Heart right ventricle (tissue), 16 donors: ENCODE measurements around the gene CHRNB1. TPM values are rescaled to one million over a fixed set of nuclear protein-coding genes. Genes with fewer than 3 reads are reported as not detected.

Experiments
- ATAC-seq, 8 donors: fragments of 200-7000 bp; cut with Tn5 transposase; one replicate each; pipeline ENCODE4 v1.9.1; 2020; ENCODE audit warnings: mild to moderate bottlenecking in 8 of 8, moderate library complexity in 8 of 8, moderate number of reproducible peaks in 1 of 8
- DNase-seq, 2 donors: peaks; one replicate each; pipeline ENCODE4 v3.0.0-alpha.2; 2020
- H3K27ac ChIP-seq, 10 donors: fragments of 200-600 bp; sonication (generic) in 2 of 10; one replicate each; pipeline versions ENCODE4 v1.5.0 to v1.8.0; 2020 to 2022; ENCODE audit warnings: mild to moderate bottlenecking in 3 of 10
- H3K27me3 ChIP-seq, 7 donors: fragments of 200-600 bp; one replicate each; pipeline ENCODE4 v1.8.0; 2021 to 2022; ENCODE audit warnings: mild to moderate bottlenecking in 2 of 7
- H3K36me3 ChIP-seq, 9 donors: fragments of 200-600 bp; sonication (generic) in 1 of 9; one replicate each; pipeline versions ENCODE4 v1.5.0 to v1.8.0; 2020 to 2022; ENCODE audit warnings: mild to moderate bottlenecking in 2 of 9
- H3K4me1 ChIP-seq, 9 donors: fragments of 200-600 bp; sonication (generic) in 1 of 9; one replicate each; pipeline versions ENCODE4 v1.5.0 to v1.8.0; 2020 to 2022; ENCODE audit warnings: mild to moderate bottlenecking in 4 of 9
- H3K4me3 ChIP-seq, 10 donors: fragments of 200-600 bp; sonication (generic) in 2 of 10; one replicate each; pipeline versions ENCODE4 v1.5.0 to v1.8.0; 2020 to 2022; ENCODE audit warnings: mild to moderate bottlenecking in 7 of 10, moderate library complexity in 2 of 10
- H3K9me3 ChIP-seq, 11 donors: fragments of 200-600 bp in 10 of 11; sonication (generic) in 2 of 11; one replicate each; pipeline versions ENCODE4 v1.5.0 to v1.8.0; 2013 to 2022; ENCODE audit warnings: mild to moderate bottlenecking in 2 of 11, control low read depth in 1 of 11, moderate library complexity in 1 of 11
- CTCF ChIP-seq, 9 donors: fragments of 200-600 bp; sonication (generic) in 2 of 9; IDR thresholded peaks; one replicate each; pipeline versions ENCODE4 v1.5.0 to v1.8.0; 2021 to 2022; ENCODE audit warnings: antibody characterized with exemption in 9 of 9, mild to moderate bottlenecking in 5 of 9, moderate library complexity in 1 of 9
- WGBS, 2 donors: extraction: QIAGEN DNeasy Blood & Tissue Kit; methylation state at CpG; one replicate each; pipeline ENCODE4 v1.1.7; 2013; ENCODE audit warnings: inconsistent platforms in 1 of 2; 5-methylcytosine and 5-hydroxymethylcytosine counted together
- intact Hi-C, 10 donors: fragments of 100-400 bp; cut with DNase I; formaldehyde crosslinking; loops; one replicate each; pipeline versions ENCODE4 v1.11.1 to v1.14.2; 2022
- polyA plus RNA-seq, 2 donors: library from polyadenylated mRNA; stranded (reverse); fragments of 200-250 nt; gene quantifications; one replicate each; pipeline ENCODE4 v1.2.3, GENCODE V29; 2013
- total RNA-seq, 10 donors: library from RNA; stranded (reverse); fragmentation: NEBNext Ultra II Directional in 3 of 10; extraction: Animal tissue kit (Norgen Biotek cat#: 25700) in 3 of 10; gene quantifications; one replicate each; pipeline versions ENCODE4 v1.2.1 to v1.2.4, GENCODE V29; 2021 to 2023
- donor health status: Arrhythmogenic right ventricular cardiomyopathy.
- donor health status: ischemic (EF 13 %, LVEDD 7.1; RV severe dilation, severe dysfunction).
- donor health status: healthy with polysubstance abuse.
- donor health status: DM: no; HTN: yes; CAD: no.
- donor health status: DM: no; HTN: no; CAD: no.
- donor health status: ischemic (EF 25% LVEDD 6.9; RV normal size, moderate dysfunction).
- donor health status: ischemic (EF 25% LVEDD 5.7; RV mildly dilated, moderate dysfunction).
- donor health status: healthy.
- donor health status: DM: yes; HTN: yes; CAD: no.
- donor health status: Ischemic cardiomyopathy.
- donor health status: ischemic (EF 35%, LVEDD 5.7; RV mildly dilated, moderate dysfunction).
- donor health status: nonischemic (EF 11% LVEDD 7.7; RV severe dilation, severe dysfunction).
- donor health status: DM: yes; HTN: yes; CAD: no.
- donor health status: PGD.
- donor health status: ischemic (EF 29% LVEDD 5.4; RV normal size, mild dysfunction).
- donor health status: nonischemic (EF 23%, LVEDD 6.1; RV moderate dilation, normal function).

The CHRNB1 gene
- total and polyA plus RNA-seq, 12 donors: 5.4 to 25.4 (median 10.4) TPM

- Histone ChIP-seq H3K27ac (no peak overlapping the region), H3K4me1 (peaks cover 0 to 2% (median 0%) of the 10 kb centered on the region in 9 donors), H3K4me3 (no peak overlapping the region), H3K27me3 (no peaks in the 10 kb centered on the region), H3K36me3 (peaks cover 18 to 100% (median 90%) of the 10 kb centered on the region in 9 donors), H3K9me3 (no peaks in the 10 kb centered on the region)
- no peak for TF ChIP-seq CTCF (IDR thresholded peaks at IDR 0.05)
- no peak for ATAC-seq
- 94 to 99% methylated on average over 8 of the region's 8 CpGs for WGBS, 2 donors
- intact Hi-C loops: no loop called here
- DNase-seq: no peak
Observed at GRCh38 chr17:7503521-7503920, 58.7 kb downstream of the CHRNB1 start.

Other genes starting within 250 kb of the CHRNB1 start
Only the 30 nearest of the 40 such genes appear.
- gene CLDN7, start 182.6 kb upstream of the CHRNB1 start, total RNA-seq: 1 to 10 TPM in 3 of 10 donors, under 1 TPM in 7; 0.39 to 2.5 (median 0.80) TPM
- 1 to 10 TPM; 1.3 to 1.6 TPM for gene CLDN7, start 182.6 kb upstream of the CHRNB1 start, polyA plus RNA-seq
- 100 to 1,000 TPM in 9 of 10 donors, 10 to 100 TPM in 1; 98.1 to 186 (median 177) TPM for gene SLC2A4, start 163.3 kb upstream of the CHRNB1 start, total RNA-seq
- gene SLC2A4, start 163.3 kb upstream of the CHRNB1 start, polyA plus RNA-seq: 100 to 1,000 TPM in 1 of 2 donors, 10 to 100 TPM in 1; 41.8 to 140 TPM
- 1 to 10 TPM in 7 of 10 donors, under 1 TPM in 3; 0.42 to 1.9 (median 1.2) TPM for gene YBX2, start 150.4 kb upstream of the CHRNB1 start, total RNA-seq
- 1 to 10 TPM in 1 of 2 donors, under 1 TPM in 1; 0.49 to 2.6 TPM for gene YBX2, start 150.4 kb upstream of the CHRNB1 start, polyA plus RNA-seq
- gene EIF5A, start 137.4 kb upstream of the CHRNB1 start, total RNA-seq: 100 to 1,000 TPM; 197 to 444 (median 248) TPM
- 100 to 1,000 TPM; 457 to 716 TPM for gene EIF5A, start 137.4 kb upstream of the CHRNB1 start, polyA plus RNA-seq
- 10 to 100 TPM; 49.1 to 81.1 (median 57.4) TPM for gene GPS2, start 129.7 kb upstream of the CHRNB1 start, total RNA-seq
- 100 to 1,000 TPM; 103 to 105 TPM for gene GPS2, start 129.7 kb upstream of the CHRNB1 start, polyA plus RNA-seq
- gene NEURL4, start 115.7 kb upstream of the CHRNB1 start, total RNA-seq: 10 to 100 TPM; 21.7 to 45.9 (median 28.7) TPM
- 10 to 100 TPM; 22.4 to 55.5 TPM for gene NEURL4, start 115.7 kb upstream of the CHRNB1 start, polyA plus RNA-seq
- 10 to 100 TPM in 7 of 10 donors, 1 to 10 TPM in 3; 7.4 to 23.4 (median 16.7) TPM for gene ACAP1, start 108.5 kb upstream of the CHRNB1 start, total RNA-seq
- gene ACAP1, start 108.5 kb upstream of the CHRNB1 start, polyA plus RNA-seq: 1 to 10 TPM; 2.4 to 9.7 TPM
- gene KCTD11, start 92.9 kb upstream of the CHRNB1 start, total RNA-seq: 1 to 10 TPM; 4.3 to 8.5 (median 5.3) TPM
- gene KCTD11, start 92.9 kb upstream of the CHRNB1 start, polyA plus RNA-seq: 1 to 10 TPM; 4.5 to 6.6 TPM
- gene TMEM95, start 89.9 kb upstream of the CHRNB1 start, total RNA-seq: under 1 TPM in 1 of 10 donors, not detected in 9; 0.39 TPM
- gene TMEM95, start 89.9 kb upstream of the CHRNB1 start, polyA plus RNA-seq: not detected
- 1 to 10 TPM; 1.1 to 4.4 (median 2.1) TPM for gene TNK1, start 64.0 kb upstream of the CHRNB1 start, total RNA-seq
- 1 to 10 TPM; 1.9 to 3.5 TPM for gene TNK1, start 64.0 kb upstream of the CHRNB1 start, polyA plus RNA-seq
- 10 to 100 TPM; 14.4 to 28.7 (median 17.1) TPM for gene PLSCR3, start 50.5 kb upstream of the CHRNB1 start, total RNA-seq
- gene PLSCR3, start 50.5 kb upstream of the CHRNB1 start, polyA plus RNA-seq: 10 to 100 TPM; 23.3 to 32.9 TPM
- 10 to 100 TPM; 61.8 to 83.2 (median 74.2) TPM for gene TMEM256, start 41.0 kb upstream of the CHRNB1 start, total RNA-seq
- 100 to 1,000 TPM in 1 of 2 donors, 10 to 100 TPM in 1; 89.1 to 169 TPM for gene TMEM256, start 41.0 kb upstream of the CHRNB1 start, polyA plus RNA-seq
- gene NLGN2, start 37.2 kb upstream of the CHRNB1 start, total RNA-seq: 10 to 100 TPM in 2 of 10 donors, 1 to 10 TPM in 8; 3.6 to 15.8 (median 6.4) TPM
- 1 to 10 TPM; 7.3 to 7.6 TPM for gene NLGN2, start 37.2 kb upstream of the CHRNB1 start, polyA plus RNA-seq
- gene SPEM1, start 24.7 kb upstream of the CHRNB1 start, total RNA-seq: not detected
- gene SPEM1, start 24.7 kb upstream of the CHRNB1 start, polyA plus RNA-seq: not detected
- gene SPEM2, start 19.4 kb upstream of the CHRNB1 start, total RNA-seq: not detected
- not detected for gene SPEM2, start 19.4 kb upstream of the CHRNB1 start, polyA plus RNA-seq
- gene SPEM3, start 16.2 kb upstream of the CHRNB1 start, total RNA-seq: not detected
- gene SPEM3, start 16.2 kb upstream of the CHRNB1 start, polyA plus RNA-seq: not detected
- 1 to 10 TPM; 1.2 to 3.5 (median 2.2) TPM for gene TMEM102, start 9.6 kb upstream of the CHRNB1 start, total RNA-seq
- 1 to 10 TPM; 2.0 to 4.2 TPM for gene TMEM102, start 9.6 kb upstream of the CHRNB1 start, polyA plus RNA-seq
- gene FGF11, start 5.5 kb upstream of the CHRNB1 start, total RNA-seq: 10 to 100 TPM in 2 of 10 donors, 1 to 10 TPM in 8; 4.6 to 15.9 (median 8.1) TPM
- 1 to 10 TPM; 2.0 to 7.2 TPM for gene FGF11, start 5.5 kb upstream of the CHRNB1 start, polyA plus RNA-seq
- 10 to 100 TPM; 58.9 to 80.1 (median 69.4) TPM for gene ZBTB4, start 34.6 kb downstream of the CHRNB1 start, total RNA-seq
- 10 to 100 TPM; 17.8 to 34.2 TPM for gene ZBTB4, start 34.6 kb downstream of the CHRNB1 start, polyA plus RNA-seq
- gene SLC35G6, start 36.4 kb downstream of the CHRNB1 start, total RNA-seq: not detected
- not detected for gene SLC35G6, start 36.4 kb downstream of the CHRNB1 start, polyA plus RNA-seq
- 10 to 100 TPM; 40.5 to 61.7 (median 48.8) TPM for gene POLR2A, start 39.3 kb downstream of the CHRNB1 start, total RNA-seq
- gene POLR2A, start 39.3 kb downstream of the CHRNB1 start, polyA plus RNA-seq: 10 to 100 TPM in 1 of 2 donors, 1 to 10 TPM in 1; 8.4 to 24.7 TPM
- 10 to 100 TPM; 21.7 to 44.3 (median 26.9) TPM for gene TNFSF12, start 104.0 kb downstream of the CHRNB1 start, total RNA-seq
- 10 to 100 TPM; 20.6 to 51.0 TPM for gene TNFSF12, start 104.0 kb downstream of the CHRNB1 start, polyA plus RNA-seq
- 10 to 100 TPM in 2 of 10 donors, 1 to 10 TPM in 8; 4.1 to 25.0 (median 6.9) TPM for gene TNFSF13, start 113.7 kb downstream of the CHRNB1 start, total RNA-seq
- gene TNFSF13, start 113.7 kb downstream of the CHRNB1 start, polyA plus RNA-seq: 1 to 10 TPM; 7.5 to 8.0 TPM
- gene SENP3, start 116.9 kb downstream of the CHRNB1 start, total RNA-seq: 10 to 100 TPM; 22.4 to 34.3 (median 27.1) TPM
- gene SENP3, start 116.9 kb downstream of the CHRNB1 start, polyA plus RNA-seq: 10 to 100 TPM; 33.1 to 46.6 TPM
- gene CD68, start 134.6 kb downstream of the CHRNB1 start, total RNA-seq: 100 to 1,000 TPM in 1 of 10 donors, 10 to 100 TPM in 4, 1 to 10 TPM in 5; 4.7 to 128 (median 13.0) TPM
- 10 to 100 TPM; 15.7 to 40.0 TPM for gene CD68, start 134.6 kb downstream of the CHRNB1 start, polyA plus RNA-seq
- 10 to 100 TPM; 20.1 to 39.8 (median 23.5) TPM for gene MPDU1, start 138.8 kb downstream of the CHRNB1 start, total RNA-seq
- gene MPDU1, start 138.8 kb downstream of the CHRNB1 start, polyA plus RNA-seq: 10 to 100 TPM; 42.8 to 64.9 TPM
- 1 to 10 TPM in 6 of 10 donors, under 1 TPM in 4; 0.23 to 1.7 (median 1.2) TPM for gene SOX15, start 145.0 kb downstream of the CHRNB1 start, total RNA-seq
- 1 to 10 TPM in 1 of 2 donors, under 1 TPM in 1; 0.78 to 2.6 TPM for gene SOX15, start 145.0 kb downstream of the CHRNB1 start, polyA plus RNA-seq
- 100 to 1,000 TPM in 3 of 10 donors, 10 to 100 TPM in 7; 81.7 to 104 (median 90.5) TPM for gene FXR2, start 169.8 kb downstream of the CHRNB1 start, total RNA-seq
- 100 to 1,000 TPM in 1 of 2 donors, 10 to 100 TPM in 1; 52.2 to 111 TPM for gene FXR2, start 169.8 kb downstream of the CHRNB1 start, polyA plus RNA-seq
- gene SAT2, start 182.8 kb downstream of the CHRNB1 start, total RNA-seq: 10 to 100 TPM; 45.7 to 83.3 (median 66.0) TPM
- 100 to 1,000 TPM; 138 to 164 TPM for gene SAT2, start 182.8 kb downstream of the CHRNB1 start, polyA plus RNA-seq
- gene SHBG, start 185.1 kb downstream of the CHRNB1 start, total RNA-seq: under 1 TPM in 7 of 10 donors, not detected in 3; 0.25 to 0.77 (median 0.38) TPM
- 1 to 10 TPM in 1 of 2 donors, under 1 TPM in 1; 0.19 to 1.3 TPM for gene SHBG, start 185.1 kb downstream of the CHRNB1 start, polyA plus RNA-seq